HG03066 (cell line): ENCODE results near the gene KRTAP10-8.
"Not testable (repeated sequence)": the region's sequence is repeated elsewhere in the genome, so short reads cannot be mapped to it uniquely, and the experiment has no call there.

Experiments used
- ATAC-seq: cut with Tn5 transposase; IDR thresholded peaks from one replicate; pipeline ENCODE4 v1.9.1; 2021; ENCODE audit warnings: low read depth; ENCODE audit not compliant: unreplicated experiment

Gene KRTAP10-8

GRCh38 chr21:44612029-44612486 is at the start of gene KRTAP10-8:
Gene KRTAP10-8, plus strand, starts transcription at chr21:44612079. Its CDS starts 22 bp downstream, at chr21:44612101.
- ATAC-seq, result no peak

- no peak for ATAC-seq
Observed at GRCh38 chr21:44564099-44564498, 47.8 kb upstream of the KRTAP10-8 start.

GRCh38 chr21:44564886-44565598 is 46.8 kb upstream of the KRTAP10-8 start:
- no peak for ATAC-seq

- no peak for ATAC-seq
Observed at GRCh38 chr21:44566403-44566802, 45.5 kb upstream of the KRTAP10-8 start.

GRCh38 chr21:44567481-44568171 is 44.3 kb upstream of the KRTAP10-8 start:
- no peak for ATAC-seq

GRCh38 chr21:44568261-44568660 is 43.6 kb upstream of the KRTAP10-8 start:
- ATAC-seq, result no peak

- ATAC-seq, result no peak
Observed at GRCh38 chr21:44568667-44569556, 43.0 kb upstream of the KRTAP10-8 start.

- ATAC-seq, result no peak
Observed at GRCh38 chr21:44569861-44570517, 41.9 kb upstream of the KRTAP10-8 start.

- no peak for ATAC-seq
Observed at GRCh38 chr21:44571296-44571695, 40.6 kb upstream of the KRTAP10-8 start.

- no peak for ATAC-seq
Observed at GRCh38 chr21:44571844-44572782, 39.8 kb upstream of the KRTAP10-8 start.

GRCh38 chr21:44572959-44573583 is 38.8 kb upstream of the KRTAP10-8 start:
- no peak for ATAC-seq

- ATAC-seq, result not testable (repeated sequence)
Observed at GRCh38 chr21:44573630-44574456, 38.0 kb upstream of the KRTAP10-8 start, which contains the start of gene KRTAP10-4. Gene KRTAP10-4, plus strand, starts transcription at chr21:44573729. Its CDS starts 30 bp downstream, at chr21:44573759.

GRCh38 chr21:44574457-44575306 is 37.2 kb upstream of the KRTAP10-8 start:
- no peak for ATAC-seq

GRCh38 chr21:44575307-44576024 is 36.4 kb upstream of the KRTAP10-8 start:
- ATAC-seq, result no peak

GRCh38 chr21:44576025-44576420 is 35.9 kb upstream of the KRTAP10-8 start:
- ATAC-seq, result no peak

GRCh38 chr21:44578371-44579055 is 33.4 kb upstream of the KRTAP10-8 start:
- no peak for ATAC-seq
